Esophagus squamous epithelium (tissue), 5 donors: ENCODE measurements around the gene GLP1R. TPM values are rescaled to one million over a fixed set of nuclear protein-coding genes. Genes with fewer than 3 reads are reported as not detected.
A peak's percentile ranks its signal among the peaks of the same experiment; 100 is the strongest.

Experiments used
- DNase-seq: peaks from one replicate; lab custom pipeline; 2025; lab: John Stamatoyannopoulos, UW
- H3K27ac ChIP-seq, 4 donors: fragments of 200-600 bp; sonication (generic); one replicate each; pipeline ENCODE4 v1.5.1; 2016 to 2019; ENCODE audit warnings: mild to moderate bottlenecking in 1 of 4
- H3K27me3 ChIP-seq, 4 donors: fragments of 200-600 bp; sonication (generic); 1 replicate in 3 of 4; 2 replicates in 1 of 4; pipeline versions ENCODE4 v1.5.1 to v1.6.0; 2017 to 2021; ENCODE audit warnings: antibody characterized with exemption in 1 of 4
- H3K36me3 ChIP-seq, 3 donors: fragments of 200-600 bp; sonication (generic); one replicate each; pipeline ENCODE4 v1.5.1; 2016 to 2019
- H3K4me1 ChIP-seq, 3 donors: fragments of 200-600 bp; sonication (generic); one replicate each; pipeline ENCODE4 v1.5.1; 2017 to 2019
- H3K4me3 ChIP-seq, 4 donors: fragments of 200-600 bp; sonication (generic); 1 replicate in 3 of 4; 2 replicates in 1 of 4; pipeline ENCODE4 v1.5.1; 2016 to 2019; ENCODE audit warnings: mild to moderate bottlenecking in 2 of 4, moderate library complexity in 1 of 4
- H3K9me3 ChIP-seq, 3 donors: fragments of 200-600 bp; sonication (generic); one replicate each; pipeline ENCODE4 v1.5.1; 2016 to 2019
- POLR2A ChIP-seq, 4 donors: fragments of 450-650 bp; IDR thresholded peaks; one replicate each; pipeline ENCODE4 v1.6.1; 2017; ENCODE audit warnings: antibody characterized with exemption in 4 of 4, mild to moderate bottlenecking in 4 of 4, moderate library complexity in 3 of 4
- WGBS, 2 donors: methylation state at CpG; one replicate each; pipeline ENCODE4 v1.1.5; 2018; 5-methylcytosine and 5-hydroxymethylcytosine counted together
- intact Hi-C: fragments of 100-400 bp; cut with DNase I; formaldehyde crosslinking; loops from one replicate; pipeline ENCODE4 v1.15.0; 2022
- total RNA-seq, 4 donors: library from RNA; depleted of rRNA; stranded (reverse); fragments of >200 nt; gene quantifications; one replicate each; pipeline ENCODE4 v1.1.0, GENCODE V29; 2016
- TF ChIP-seq, protein P1 (sequence below), 6 experiments: fragments of 450-650 bp in 4 of 6; fragments of 200-600 bp in 2 of 6; sonication (generic) in 2 of 6; IDR thresholded peaks; one replicate each; pipeline ENCODE4 v1.5.1; 2016 to 2019; ENCODE audit warnings: antibody characterized with exemption in 6 of 6, mild to moderate bottlenecking in 4 of 6, moderate library complexity in 4 of 6
- donor health status: DM: yes; HTN: yes; CAD: no.

GLP1R gene
- total RNA-seq, 4 donors from 2014 or later, result under 0.01 to 0.15 TPM; not detected in 2

DNA sequence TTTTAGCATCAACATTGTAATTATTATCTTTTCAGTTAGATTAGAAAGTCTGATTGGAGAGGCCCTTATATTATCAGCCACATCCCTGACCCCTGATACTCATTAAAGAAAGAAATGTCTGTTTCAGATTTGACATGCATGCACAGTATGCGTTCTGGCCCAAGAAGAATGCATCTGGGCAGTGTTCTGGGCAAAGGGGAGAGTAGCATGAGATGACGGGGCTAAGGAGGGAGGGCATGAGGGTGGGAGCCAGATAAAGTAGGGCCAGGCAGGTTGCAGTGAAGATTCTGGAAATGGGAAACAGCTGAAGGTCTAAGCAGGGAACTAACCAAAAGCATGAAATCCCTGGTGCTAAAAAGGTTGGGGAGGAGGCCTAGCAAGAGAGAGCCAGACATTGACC lies 59.1 kb downstream of the GLP1R start:
- no peak overlapping the region for H3K4me3 ChIP-seq
- no peaks in the 10 kb centered on the region for H3K9me3 ChIP-seq
- no peaks in the 10 kb centered on the region for H3K27me3 ChIP-seq
- no peak overlapping the region for H3K27ac ChIP-seq
- intact Hi-C loops, result no loop called here
- peaks cover 0 to 53% (median 0%) of the 10 kb centered on the region in 3 donors for H3K36me3 ChIP-seq
- TF ChIP-seq POLR2A (IDR thresholded peaks at IDR 0.05), result no peak
- TF ChIP-seq, protein P1, sequence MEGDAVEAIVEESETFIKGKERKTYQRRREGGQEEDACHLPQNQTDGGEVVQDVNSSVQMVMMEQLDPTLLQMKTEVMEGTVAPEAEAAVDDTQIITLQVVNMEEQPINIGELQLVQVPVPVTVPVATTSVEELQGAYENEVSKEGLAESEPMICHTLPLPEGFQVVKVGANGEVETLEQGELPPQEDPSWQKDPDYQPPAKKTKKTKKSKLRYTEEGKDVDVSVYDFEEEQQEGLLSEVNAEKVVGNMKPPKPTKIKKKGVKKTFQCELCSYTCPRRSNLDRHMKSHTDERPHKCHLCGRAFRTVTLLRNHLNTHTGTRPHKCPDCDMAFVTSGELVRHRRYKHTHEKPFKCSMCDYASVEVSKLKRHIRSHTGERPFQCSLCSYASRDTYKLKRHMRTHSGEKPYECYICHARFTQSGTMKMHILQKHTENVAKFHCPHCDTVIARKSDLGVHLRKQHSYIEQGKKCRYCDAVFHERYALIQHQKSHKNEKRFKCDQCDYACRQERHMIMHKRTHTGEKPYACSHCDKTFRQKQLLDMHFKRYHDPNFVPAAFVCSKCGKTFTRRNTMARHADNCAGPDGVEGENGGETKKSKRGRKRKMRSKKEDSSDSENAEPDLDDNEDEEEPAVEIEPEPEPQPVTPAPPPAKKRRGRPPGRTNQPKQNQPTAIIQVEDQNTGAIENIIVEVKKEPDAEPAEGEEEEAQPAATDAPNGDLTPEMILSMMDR (IDR thresholded peaks at IDR 0.05), result no peak
- no peak for DNase-seq
- H3K4me1 ChIP-seq, result peaks cover 0 to 3% (median 0%) of the 10 kb centered on the region in 3 donors
- 50% methylated on average over 2 of the region's 2 CpGs for WGBS, 2 donors

- peaks cover 0 to 9% (median under 1%) of the 10 kb centered on the region in 3 donors for H3K4me1 ChIP-seq
- H3K27ac ChIP-seq, result no peak overlapping the region
- no peak overlapping the region for H3K4me3 ChIP-seq
- no peak for DNase-seq
- 84 to 91% methylated on average over 7 of the region's 7 CpGs for WGBS, 2 donors
- intact Hi-C loops, result no loop called here
- peaks cover 0 to 47% (median 0%) of the 10 kb centered on the region in 3 donors for H3K36me3 ChIP-seq
- H3K9me3 ChIP-seq, result no peaks in the 10 kb centered on the region
- no peaks in the 10 kb centered on the region for H3K27me3 ChIP-seq
- TF ChIP-seq, protein P1 (IDR thresholded peaks at IDR 0.05), result no peak
- TF ChIP-seq POLR2A (IDR thresholded peaks at IDR 0.05), result no peak
Measured at GRCh38 chr6:39108041-39108839, 59.7 kb downstream of the GLP1R start.

GRCh38 chr6:39111280-39111679 lies 62.7 kb downstream of the GLP1R start:
- WGBS, 2 donors, result 65 to 67% methylated on average over 5 of the region's 5 CpGs
- Histone ChIP-seq H3K27ac (no peak overlapping the region), H3K36me3 (peaks cover 0 to 23% (median 0%) of the 10 kb centered on the region in 3 donors), H3K9me3 (no peaks in the 10 kb centered on the region), H3K4me3 (no peak overlapping the region), H3K27me3 (no peaks in the 10 kb centered on the region), H3K4me1 (peaks cover 0 to 30% (median 14%) of the 10 kb centered on the region in 3 donors)
- TF ChIP-seq, protein P1 (IDR thresholded peaks at IDR 0.05), result no peak
- no peak for TF ChIP-seq POLR2A (IDR thresholded peaks at IDR 0.05)
- no peak for DNase-seq
- intact Hi-C loops, result no loop called here

DNA sequence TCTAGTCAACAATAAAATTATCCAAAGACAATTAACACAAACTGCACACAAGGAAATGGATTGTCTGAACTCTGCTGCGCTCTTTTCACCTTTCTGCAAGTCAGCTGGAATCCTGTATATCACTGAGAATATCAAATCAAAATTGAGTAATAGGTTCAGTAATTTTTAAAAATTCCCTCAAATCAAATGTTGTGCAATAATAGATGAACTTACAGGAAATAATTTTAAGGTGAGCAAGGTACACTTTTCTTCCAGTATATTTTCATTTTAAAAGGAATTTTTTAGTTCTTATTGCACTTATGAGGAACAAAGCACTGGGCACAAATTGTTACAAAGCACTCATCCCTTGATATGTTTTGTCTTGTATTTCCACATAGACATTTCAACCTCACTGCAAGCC lies 65.2 kb downstream of the GLP1R start:
- intact Hi-C loops, result no loop called here
- peak overlapping the region in 3 of 4 donors; percentile 67 to 73 (median 71) for H3K4me3 ChIP-seq
- H3K27me3 ChIP-seq, result no peaks in the 10 kb centered on the region
- H3K36me3 ChIP-seq, result peaks cover 0 to 18% (median 0%) of the 10 kb centered on the region in 3 donors
- 83 to 92% methylated on average over 1 of the region's 1 CpG for WGBS, 2 donors
- H3K9me3 ChIP-seq, result no peaks in the 10 kb centered on the region
- H3K27ac ChIP-seq, result peak overlapping the region in 2 of 4 donors; percentile 95 to 97
- DNase-seq, result no peak
- H3K4me1 ChIP-seq, result peaks cover 0 to 30% (median 14%) of the 10 kb centered on the region in 3 donors
- TF ChIP-seq, protein P1 (IDR thresholded peaks at IDR 0.05), result no peak
- no peak for TF ChIP-seq POLR2A (IDR thresholded peaks at IDR 0.05)

- Histone ChIP-seq H3K27ac (peak overlapping the region; percentile 92 to 98 (median 96)), H3K27me3 (no peaks in the 10 kb centered on the region), H3K4me3 (peak overlapping the region; percentile 58 to 73 (median 69)), H3K4me1 (peaks cover 0 to 30% (median 14%) of the 10 kb centered on the region in 3 donors), H3K36me3 (peaks cover 0 to 12% (median 0%) of the 10 kb centered on the region in 3 donors), H3K9me3 (no peaks in the 10 kb centered on the region)
- intact Hi-C loops, result no loop called here
- no peak for TF ChIP-seq POLR2A (IDR thresholded peaks at IDR 0.05)
- TF ChIP-seq, protein P1 (IDR thresholded peaks at IDR 0.05), result no peak
- WGBS, 2 donors, result 0 to 4% methylated on average over 6 to 10 of the region's 11 CpGs
- DNase-seq, result no peak
Measured at GRCh38 chr6:39114388-39114703, 65.8 kb downstream of the GLP1R start.
